Measurements from ENCODE around the gene USP8.

DNA sequence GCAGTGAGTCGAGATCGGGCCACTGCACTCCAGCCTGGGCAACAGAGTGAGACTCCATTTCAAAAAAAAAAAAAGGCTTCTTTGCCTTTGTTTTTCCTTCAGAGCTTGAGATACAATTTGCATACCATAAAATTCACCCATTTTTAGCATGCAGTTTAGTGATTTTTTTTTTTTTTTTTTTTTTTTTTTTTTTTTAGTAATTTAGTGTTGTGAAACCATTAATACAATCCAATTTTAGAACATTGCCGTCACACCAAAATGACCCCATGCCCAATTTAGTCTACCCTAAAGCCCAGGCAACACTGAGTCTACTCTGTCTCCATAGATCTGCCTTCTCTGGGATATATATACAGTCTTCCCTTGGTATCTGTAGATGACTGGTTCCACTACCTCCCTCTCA lies 61.2 kb downstream of the USP8 start:
- TF ChIP-seq GATA3 (IDR thresholded peaks at IDR 0.05; ENCODE audit: low read depth, low read length) (no peak), GATA2 (IDR thresholded peaks at IDR 0.05; ENCODE audit: low read depth, low read length) (no peak)

All from SH-SY5Y (cell line).